Liver (tissue), 9 donors: Measurements from ENCODE around the gene SLC22A31. TPM values are rescaled to one million over a fixed set of nuclear protein-coding genes. Genes with fewer than 3 reads are reported as not detected.

Experiments
- DNase-seq: peaks from one replicate; pipeline ENCODE4 v3.0.0-alpha.2; 2017; ENCODE audit warnings: low spot score
- H3K27ac ChIP-seq, 2 donors: one replicate each; pipeline ENCODE4 v1.7.0; 2013; ENCODE audit warnings: inconsistent platforms in 2 of 2, low read length in 2 of 2, control low read depth in 1 of 2, low read depth in 1 of 2, mild to moderate bottlenecking in 1 of 2
- H3K27me3 ChIP-seq, 4 donors: one replicate each; pipeline versions ENCODE4 v1.6.1 to v1.7.0; 2013; ENCODE audit warnings: low read length in 3 of 4, inconsistent platforms in 1 of 4, mild to moderate bottlenecking in 1 of 4, moderate library complexity in 1 of 4; ENCODE audit not compliant: control insufficient read depth in 4 of 4, insufficient read depth in 4 of 4
- H3K36me3 ChIP-seq, 4 donors: one replicate each; pipeline versions ENCODE4 v1.6.1 to v1.7.0; 2013; ENCODE audit warnings: low read length in 3 of 4, mild to moderate bottlenecking in 3 of 4, low read depth in 1 of 4, moderate library complexity in 1 of 4; ENCODE audit not compliant: control insufficient read depth in 4 of 4, insufficient read depth in 3 of 4
- H3K4me1 ChIP-seq, 4 donors: one replicate each; pipeline versions ENCODE4 v1.6.1 to v1.7.0; 2013; ENCODE audit warnings: low read length in 3 of 4, mild to moderate bottlenecking in 3 of 4, moderate library complexity in 1 of 4; ENCODE audit not compliant: control insufficient read depth in 4 of 4, insufficient read depth in 4 of 4
- H3K4me3 ChIP-seq, 3 donors: one replicate each; pipeline versions ENCODE4 v1.6.1 to v1.7.0; 2013; ENCODE audit warnings: low read length in 3 of 3, control low read depth in 1 of 3, low read depth in 1 of 3, mild to moderate bottlenecking in 1 of 3
- H3K9ac ChIP-seq, 2 donors: one replicate each; pipeline ENCODE4 v1.7.0; 2013; ENCODE audit warnings: low read length in 2 of 2, mild to moderate bottlenecking in 2 of 2, moderate library complexity in 2 of 2, control low read depth in 1 of 2, low read depth in 1 of 2
- H3K9me3 ChIP-seq, 4 donors: one replicate each; pipeline versions ENCODE4 v1.6.1 to v1.7.0; 2013; ENCODE audit warnings: low read length in 3 of 4; ENCODE audit not compliant: control insufficient read depth in 4 of 4
- EGR1 ChIP-seq, 2 donors: IDR thresholded peaks; 2 replicates each; pipeline ENCODE4 v1.6.1; 2016 to 2018; ENCODE audit warnings: antibody characterized with exemption in 2 of 2, low read depth in 2 of 2
- FOXA1 ChIP-seq: IDR thresholded peaks from 2 replicates; pipeline ENCODE4 v1.6.1; 2016; ENCODE audit warnings: antibody characterized with exemption
- FOXA2 ChIP-seq: IDR thresholded peaks from 2 replicates; pipeline ENCODE4 v1.6.1; 2016; ENCODE audit warnings: antibody characterized with exemption
- GABPA ChIP-seq, 2 donors: IDR thresholded peaks in 1 of 2; conservative IDR thresholded peaks in 1 of 2; 2 replicates each; pipeline ENCODE4 v1.6.1; 2016; ENCODE audit warnings: antibody characterized with exemption in 2 of 2, mild to moderate bottlenecking in 1 of 2, moderate library complexity in 1 of 2
- HNF4A ChIP-seq, 2 donors: conservative IDR thresholded peaks; 2 replicates each; pipeline ENCODE4 v1.6.1; 2016; ENCODE audit warnings: antibody characterized with exemption in 2 of 2, mild to moderate bottlenecking in 2 of 2
- HNF4G ChIP-seq: IDR thresholded peaks from 2 replicates; pipeline ENCODE4 v1.6.1; 2016; ENCODE audit warnings: antibody characterized with exemption
- JUND ChIP-seq, 2 donors: IDR thresholded peaks; 2 replicates each; pipeline ENCODE4 v1.6.1; 2016; ENCODE audit warnings: antibody characterized with exemption in 2 of 2
- MAX ChIP-seq: IDR thresholded peaks from 2 replicates; pipeline ENCODE4 v1.6.1; 2016; ENCODE audit warnings: antibody characterized with exemption
- NR2F2 ChIP-seq: IDR thresholded peaks from 2 replicates; pipeline ENCODE4 v1.6.1; 2016; ENCODE audit warnings: antibody characterized with exemption
- RAD21 ChIP-seq, 2 donors: IDR thresholded peaks; 2 replicates each; pipeline ENCODE4 v1.6.1; 2016; ENCODE audit warnings: antibody characterized with exemption in 2 of 2, mild to moderate bottlenecking in 2 of 2
- REST ChIP-seq: IDR thresholded peaks from 2 replicates; pipeline ENCODE4 v1.6.1; 2016; ENCODE audit warnings: antibody characterized with exemption, mild to moderate bottlenecking
- RXRA ChIP-seq, 2 donors: IDR thresholded peaks; 2 replicates each; pipeline ENCODE4 v1.6.1; 2017 to 2018; ENCODE audit warnings: antibody characterized with exemption in 2 of 2, mild to moderate bottlenecking in 1 of 2
- SP1 ChIP-seq: IDR thresholded peaks from 2 replicates; pipeline ENCODE4 v1.6.1; 2018; ENCODE audit warnings: antibody characterized with exemption, mild to moderate bottlenecking
- TAF1 ChIP-seq: conservative IDR thresholded peaks from 2 replicates; pipeline ENCODE4 v1.6.1; 2016; ENCODE audit warnings: antibody characterized with exemption, mild to moderate bottlenecking
- YY1 ChIP-seq: IDR thresholded peaks from 2 replicates; pipeline ENCODE4 v1.6.1; 2016; ENCODE audit warnings: antibody characterized with exemption, mild to moderate bottlenecking
- ZBTB33 ChIP-seq: IDR thresholded peaks from 2 replicates; pipeline ENCODE4 v1.6.1; 2016; ENCODE audit warnings: antibody characterized with exemption
- WGBS: extraction: QIAGEN DNeasy Blood & Tissue Kit; methylation state at CpG from one replicate; pipeline ENCODE4 v1.1.7; 2013; 5-methylcytosine and 5-hydroxymethylcytosine counted together
- polyA plus RNA-seq, 2 donors: library from polyadenylated mRNA; stranded (reverse) in 1 of 2; unstranded in 1 of 2; fragments of 200-250 nt in 1 of 2; fragments of >200 nt in 1 of 2; fragmentation: Nextera tagmentation in 1 of 2; extraction: Ambion mirVana in 1 of 2; gene quantifications; one replicate each; pipeline versions ENCODE4 v1.2.1 to v1.2.3, GENCODE V29; 2013 to 2015
- total RNA-seq, 2 donors: library from RNA; depleted of rRNA; stranded (reverse); fragments of >200 nt; gene quantifications; one replicate each; pipeline ENCODE4 v1.2.3, GENCODE V29; 2014
- TF ChIP-seq, protein P1 (sequence below): IDR thresholded peaks from 2 replicates; pipeline ENCODE4 v1.6.1; 2016; ENCODE audit warnings: antibody characterized with exemption
- TF ChIP-seq, protein P2 (sequence below): fragments of 150-350 bp; IDR thresholded peaks from 2 replicates; pipeline ENCODE4 v1.5.1; 2017; ENCODE audit warnings: improper control_type of control experiment, low read depth, low read length; ENCODE audit not compliant: missing input control
- donor health status: healthy.
- donor health status: healthy.
- donor health status: healthy.
- donor health status: healthy.
- donor health status: healthy.

SLC22A31 gene
- total and polyA plus RNA-seq, 4 donors = 0.15 to 0.50 (median 0.48) TPM; not detected in 1

DNA sequence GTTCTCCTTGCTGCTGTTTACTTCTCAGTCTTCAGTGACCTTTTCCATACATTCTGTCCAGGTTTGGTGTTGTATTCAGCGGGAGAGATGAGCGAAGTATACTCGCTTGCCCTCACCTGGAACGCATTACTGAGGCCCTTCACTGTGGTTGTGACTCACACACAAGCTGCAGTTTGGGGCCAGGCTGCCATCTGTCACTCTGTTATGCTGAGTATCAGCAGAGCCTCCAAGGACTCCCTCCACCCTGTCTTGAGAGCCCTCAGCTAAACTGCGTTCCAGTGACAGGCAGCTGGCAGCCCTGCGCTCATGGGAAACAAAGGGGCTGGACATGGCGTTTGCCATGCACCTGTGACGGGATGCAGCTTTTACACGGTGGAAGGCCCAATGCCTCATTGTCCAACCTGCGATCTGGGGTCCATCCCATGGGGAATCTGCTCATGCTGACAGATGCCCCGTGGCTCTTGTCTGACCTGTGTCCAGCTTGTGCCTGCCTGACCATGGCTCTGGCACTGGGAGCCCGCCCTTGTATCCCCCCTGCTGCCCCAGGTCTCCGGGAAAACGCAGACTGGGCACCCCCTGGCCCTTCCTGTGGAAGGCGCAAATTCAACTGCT lies 10.7 kb upstream of the SLC22A31 start:
- H3K4me1 ChIP-seq = peaks cover 0 to 8% (median 4%) of the 10 kb centered on the region in 4 donors
- no peak overlapping the region for H3K4me3 ChIP-seq
- 71% methylated on average over 15 of the region's 15 CpGs for WGBS
- no peak overlapping the region for H3K27ac ChIP-seq
- no peaks in the 10 kb centered on the region for H3K27me3 ChIP-seq
- TF ChIP-seq EGR1 (IDR thresholded peaks at IDR 0.05; ENCODE audit: low read depth in 2 of 2) = no peak
- TF ChIP-seq, protein P1, sequence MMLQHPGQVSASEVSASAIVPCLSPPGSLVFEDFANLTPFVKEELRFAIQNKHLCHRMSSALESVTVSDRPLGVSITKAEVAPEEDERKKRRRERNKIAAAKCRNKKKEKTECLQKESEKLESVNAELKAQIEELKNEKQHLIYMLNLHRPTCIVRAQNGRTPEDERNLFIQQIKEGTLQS = no peak
- TF ChIP-seq GABPA (IDR thresholded peaks at IDR 0.05 in 1 of 2, conservative IDR thresholded peaks at IDR 0.05 in 1 of 2) = no peak
- no peak for TF ChIP-seq MAX
- TF ChIP-seq HNF4G = no peak
- TF ChIP-seq SP1 = no peak
- TF ChIP-seq FOXA2 = no peak
- TF ChIP-seq NR2F2 = no peak
- no peak for TF ChIP-seq YY1
- H3K9me3 ChIP-seq = no peaks in the 10 kb centered on the region
- H3K36me3 ChIP-seq = no peaks in the 10 kb centered on the region
- no peak for DNase-seq
- H3K9ac ChIP-seq = no peak overlapping the region

DNA sequence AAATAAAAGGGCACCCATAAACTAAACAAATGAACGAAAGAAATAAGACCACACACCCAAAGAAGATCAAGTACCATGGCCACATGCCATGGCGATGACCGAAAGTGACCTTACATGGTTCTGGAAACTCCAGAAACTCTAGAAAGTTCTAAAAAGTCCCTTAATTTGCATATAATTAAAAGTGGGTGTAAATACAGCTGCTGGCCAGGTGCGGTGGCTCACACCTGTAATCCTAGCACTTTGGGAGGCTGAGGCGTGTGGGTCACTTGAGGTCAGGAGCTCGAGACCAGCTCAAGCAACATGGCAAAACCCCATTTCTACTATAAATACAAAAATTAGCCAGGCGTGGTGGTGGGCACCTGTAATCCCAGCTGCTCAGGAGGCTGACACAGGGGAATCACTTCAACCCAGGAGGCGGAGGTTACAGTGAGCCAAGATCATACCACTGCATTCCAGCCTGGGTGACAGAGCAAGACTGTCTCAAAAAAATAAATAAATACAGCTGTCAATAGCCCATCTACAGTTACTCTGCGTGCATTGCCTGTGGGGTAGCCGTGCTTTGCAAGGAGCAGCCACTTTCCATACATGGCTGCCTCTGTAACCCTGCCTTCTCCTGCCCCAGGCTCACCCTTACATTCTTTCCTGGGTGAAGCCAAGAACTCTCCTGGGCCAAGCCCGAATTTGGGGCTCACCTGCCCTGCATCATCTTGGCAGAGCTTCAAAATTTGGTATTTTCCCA lies 10.0 kb upstream of the SLC22A31 start:
- peaks cover 0 to 2% (median under 1%) of the 10 kb centered on the region in 4 donors for H3K4me1 ChIP-seq
- H3K27me3 ChIP-seq = no peaks in the 10 kb centered on the region
- H3K9ac ChIP-seq = no peak overlapping the region
- no peaks in the 10 kb centered on the region for H3K9me3 ChIP-seq
- WGBS = 84% methylated on average over 11 of the region's 11 CpGs
- no peak for TF ChIP-seq SP1
- no peak for TF ChIP-seq MAX
- TF ChIP-seq RAD21 (IDR thresholded peaks at IDR 0.05) = no peak
- TF ChIP-seq REST = no peak
- TF ChIP-seq HNF4G = no peak
- TF ChIP-seq HNF4A (conservative IDR thresholded peaks at IDR 0.05) = no peak
- TF ChIP-seq FOXA2 = no peak
- no peak for TF ChIP-seq RXRA (IDR thresholded peaks at IDR 0.05)
- TF ChIP-seq EGR1 (IDR thresholded peaks at IDR 0.05; ENCODE audit: low read depth in 2 of 2) = no peak
- no peak for TF ChIP-seq GABPA (IDR thresholded peaks at IDR 0.05 in 1 of 2, conservative IDR thresholded peaks at IDR 0.05 in 1 of 2)
- TF ChIP-seq, protein P2, sequence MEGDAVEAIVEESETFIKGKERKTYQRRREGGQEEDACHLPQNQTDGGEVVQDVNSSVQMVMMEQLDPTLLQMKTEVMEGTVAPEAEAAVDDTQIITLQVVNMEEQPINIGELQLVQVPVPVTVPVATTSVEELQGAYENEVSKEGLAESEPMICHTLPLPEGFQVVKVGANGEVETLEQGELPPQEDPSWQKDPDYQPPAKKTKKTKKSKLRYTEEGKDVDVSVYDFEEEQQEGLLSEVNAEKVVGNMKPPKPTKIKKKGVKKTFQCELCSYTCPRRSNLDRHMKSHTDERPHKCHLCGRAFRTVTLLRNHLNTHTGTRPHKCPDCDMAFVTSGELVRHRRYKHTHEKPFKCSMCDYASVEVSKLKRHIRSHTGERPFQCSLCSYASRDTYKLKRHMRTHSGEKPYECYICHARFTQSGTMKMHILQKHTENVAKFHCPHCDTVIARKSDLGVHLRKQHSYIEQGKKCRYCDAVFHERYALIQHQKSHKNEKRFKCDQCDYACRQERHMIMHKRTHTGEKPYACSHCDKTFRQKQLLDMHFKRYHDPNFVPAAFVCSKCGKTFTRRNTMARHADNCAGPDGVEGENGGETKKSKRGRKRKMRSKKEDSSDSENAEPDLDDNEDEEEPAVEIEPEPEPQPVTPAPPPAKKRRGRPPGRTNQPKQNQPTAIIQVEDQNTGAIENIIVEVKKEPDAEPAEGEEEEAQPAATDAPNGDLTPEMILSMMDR = no peak
- no peak for TF ChIP-seq TAF1
- TF ChIP-seq YY1 = no peak
- TF ChIP-seq FOXA1 = no peak
- no peak for TF ChIP-seq JUND (IDR thresholded peaks at IDR 0.05)
- no peak for TF ChIP-seq ZBTB33
- no peaks in the 10 kb centered on the region for H3K36me3 ChIP-seq
- H3K4me3 ChIP-seq = no peak overlapping the region
- no peak for DNase-seq
- H3K27ac ChIP-seq = no peak overlapping the region
